ENCODE data around the gene BUD31.
"Not testable (repeated sequence)": the region's sequence is repeated elsewhere in the genome, so short reads cannot be mapped to it uniquely, and the experiment has no call there.

BUD31 gene

GRCh38 chr7:99428972-99429566 is 20.3 kb downstream of the BUD31 start:
- in situ Hi-C loops (cut with MboI; ENCODE audit: low sequenced_read_pairs), result no loop called here

- in situ Hi-C loops (cut with MboI; ENCODE audit: low sequenced_read_pairs), result no loop called here
These were observed 21.0 kb downstream of the BUD31 start for GRCh38 chr7:99429756-99430155.

- in situ Hi-C loops (cut with MboI; ENCODE audit: low sequenced_read_pairs), result not testable (repeated sequence)
These were observed 23.2 kb downstream of the BUD31 start for GRCh38 chr7:99431756-99432540.

GRCh38 chr7:99433158-99433557 is 24.4 kb downstream of the BUD31 start:
- in situ Hi-C loops (cut with MboI; ENCODE audit: low sequenced_read_pairs), result no loop called here

GRCh38 chr7:99437946-99438572 is 29.3 kb downstream of the BUD31 start:
- in situ Hi-C loops (cut with MboI; ENCODE audit: low sequenced_read_pairs), result no loop called here

- in situ Hi-C loops (cut with MboI; ENCODE audit: low sequenced_read_pairs), result no loop called here
These were observed 30.1 kb downstream of the BUD31 start, which contains the start of the genes CPSF4 and PTCD1 for GRCh38 chr7:99438573-99439480. TSS of gene CPSF4 (plus strand) at chr7:99438943. CDS start at chr7:99439083, 140 bp downstream. TSS of gene PTCD1 (minus strand) at chr7:99438798. CDS start at chr7:99435242, 3,556 bp downstream.

GRCh38 chr7:99440195-99440594 is 31.4 kb downstream of the BUD31 start:
- in situ Hi-C loops (cut with MboI; ENCODE audit: low sequenced_read_pairs), result no loop called here

GRCh38 chr7:99446096-99446495 is 37.3 kb downstream of the BUD31 start:
- in situ Hi-C loops (cut with MboI; ENCODE audit: low sequenced_read_pairs), result no loop called here

- in situ Hi-C loops (cut with MboI; ENCODE audit: low sequenced_read_pairs), result no loop called here
These were observed 39.2 kb downstream of the BUD31 start for GRCh38 chr7:99447943-99448342.

GRCh38 chr7:99448855-99449254 is 40.1 kb downstream of the BUD31 start:
- in situ Hi-C loops (cut with MboI; ENCODE audit: low sequenced_read_pairs), result no loop called here

- in situ Hi-C loops (cut with MboI; ENCODE audit: low sequenced_read_pairs), result no loop called here
These were observed 40.6 kb downstream of the BUD31 start for GRCh38 chr7:99449326-99449725.

- in situ Hi-C loops (cut with MboI; ENCODE audit: low sequenced_read_pairs), result no loop called here
These were observed 43.2 kb downstream of the BUD31 start for GRCh38 chr7:99451936-99452335.

GRCh38 chr7:99452541-99452940 is 43.8 kb downstream of the BUD31 start:
- in situ Hi-C loops (cut with MboI; ENCODE audit: low sequenced_read_pairs), result no loop called here

GRCh38 chr7:99453105-99453504 is 44.3 kb downstream of the BUD31 start:
- in situ Hi-C loops (cut with MboI; ENCODE audit: low sequenced_read_pairs), result no loop called here

GRCh38 chr7:99455874-99456273 is 47.1 kb downstream of the BUD31 start:
- in situ Hi-C loops (cut with MboI; ENCODE audit: low sequenced_read_pairs), result no loop called here

GRCh38 chr7:99456288-99456687 is 47.5 kb downstream of the BUD31 start:
- in situ Hi-C loops (cut with MboI; ENCODE audit: low sequenced_read_pairs), result no loop called here

- in situ Hi-C loops (cut with MboI; ENCODE audit: low sequenced_read_pairs), result no loop called here
These were observed 48.4 kb downstream of the BUD31 start for GRCh38 chr7:99457050-99457649.

- in situ Hi-C loops (cut with MboI; ENCODE audit: low sequenced_read_pairs), result no loop called here
These were observed 49.1 kb downstream of the BUD31 start for GRCh38 chr7:99457650-99458493.

GRCh38 chr7:99459087-99459486 is 50.3 kb downstream of the BUD31 start:
- in situ Hi-C loops (cut with MboI; ENCODE audit: low sequenced_read_pairs), result no loop called here

GRCh38 chr7:99460651-99461050 is 51.9 kb downstream of the BUD31 start:
- in situ Hi-C loops (cut with MboI; ENCODE audit: low sequenced_read_pairs), result no loop called here
